HUES48 (cell line): ENCODE results near the gene CHGA.

Experiments
- H3K27ac ChIP-seq: one replicate; pipeline ENCODE4 v1.7.0; 2013; ENCODE audit warnings: low read depth, low read length, inconsistent platforms
- H3K27me3 ChIP-seq: 2 replicates; pipeline ENCODE4 v1.6.1; 2013; ENCODE audit warnings: mild to moderate bottlenecking, low read length; ENCODE audit not compliant: control insufficient read depth, insufficient read depth
- H3K36me3 ChIP-seq: 2 replicates; pipeline ENCODE4 v1.6.1; 2013; ENCODE audit warnings: low read length; ENCODE audit not compliant: control insufficient read depth, insufficient read depth
- H3K4me1 ChIP-seq: 2 replicates; pipeline ENCODE4 v1.6.1; 2013; ENCODE audit warnings: mild to moderate bottlenecking, low read length; ENCODE audit not compliant: control insufficient read depth, insufficient read depth
- H3K4me3 ChIP-seq: 2 replicates; pipeline ENCODE4 v1.5.1; 2013; ENCODE audit warnings: mild to moderate bottlenecking, low read depth, low read length
- H3K9ac ChIP-seq: 2 replicates; pipeline ENCODE4 v1.6.1; 2013; ENCODE audit warnings: mild to moderate bottlenecking, low read depth, low read length, moderate library complexity
- H3K9me3 ChIP-seq: 2 replicates; pipeline ENCODE4 v1.6.1; 2013; ENCODE audit warnings: low read length; ENCODE audit not compliant: control insufficient read depth, insufficient read depth

Gene CHGA

DNA sequence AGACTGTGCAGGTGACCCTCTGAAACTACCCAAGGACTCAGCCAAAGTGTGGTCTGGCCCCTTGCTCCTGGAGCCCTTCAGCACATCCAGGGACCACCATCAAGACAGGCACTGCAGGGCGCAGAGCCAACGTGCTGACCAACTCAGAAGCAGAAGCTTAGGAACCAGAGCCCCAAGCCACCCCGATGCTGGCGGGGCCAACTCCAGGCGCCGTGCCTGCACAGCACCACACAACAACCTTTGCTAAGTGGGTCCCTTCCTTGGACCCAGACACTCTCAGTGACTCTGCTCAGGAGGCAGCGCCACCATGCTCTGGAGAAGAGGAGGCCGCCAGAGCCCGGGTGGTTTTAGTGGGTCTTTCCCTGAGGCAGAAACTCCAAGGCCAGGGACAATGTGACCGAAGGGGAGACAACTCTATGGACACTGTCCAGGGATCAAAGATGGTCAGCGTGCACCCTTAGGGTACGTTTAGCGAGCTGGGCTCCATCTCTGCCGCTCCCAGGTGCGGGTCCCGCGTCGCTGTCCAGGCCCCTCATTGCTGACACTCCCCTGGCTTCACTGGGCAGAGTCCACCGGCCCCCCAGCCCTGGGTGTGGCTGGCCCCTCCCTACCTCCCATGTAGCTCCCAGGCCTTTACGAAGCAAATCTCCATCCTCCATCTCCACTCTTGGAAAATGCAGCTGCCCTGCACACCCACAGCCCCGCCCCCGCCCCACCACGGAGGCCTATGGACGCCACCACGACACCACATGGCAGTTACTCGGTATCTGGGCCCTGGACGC is 16.1 kb downstream of the CHGA start:
- no peak overlapping the region for H3K4me3 ChIP-seq
- no peaks in the 10 kb centered on the region for H3K9me3 ChIP-seq
- no peaks in the 10 kb centered on the region for H3K27me3 ChIP-seq
- no peak overlapping the region for H3K27ac ChIP-seq
- H3K36me3 ChIP-seq, result peaks cover 11% of the 10 kb centered on the region; the same call in 1 of the 2 replicates
- no peaks in the 10 kb centered on the region for H3K4me1 ChIP-seq
- no peak overlapping the region for H3K9ac ChIP-seq

DNA sequence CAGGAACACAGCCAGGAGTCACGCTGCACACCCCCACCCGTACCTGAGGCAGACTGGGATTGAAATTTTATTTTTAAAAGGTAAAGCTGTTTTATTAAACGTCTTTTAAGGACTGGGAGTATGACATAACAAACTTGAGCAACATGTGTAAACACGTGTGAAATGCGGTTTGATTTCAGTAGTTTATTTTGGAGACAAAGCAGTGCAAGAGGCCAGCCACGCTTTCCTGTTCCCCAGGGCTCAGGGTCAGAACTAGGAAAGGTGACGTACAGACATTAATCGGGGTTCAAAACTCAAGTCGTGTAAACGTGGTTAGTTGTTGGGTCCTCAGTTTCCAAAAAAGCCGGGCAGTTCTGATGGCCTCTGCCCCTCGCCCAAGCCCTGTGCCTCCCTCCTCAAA is 16.7 kb downstream of the CHGA start:
- H3K9me3 ChIP-seq, result no peaks in the 10 kb centered on the region
- peaks cover 11% of the 10 kb centered on the region; the same call in 1 of the 2 replicates for H3K36me3 ChIP-seq
- no peak overlapping the region for H3K27ac ChIP-seq
- H3K4me3 ChIP-seq, result no peak overlapping the region
- H3K4me1 ChIP-seq, result no peaks in the 10 kb centered on the region
- no peaks in the 10 kb centered on the region for H3K27me3 ChIP-seq
- no peak overlapping the region for H3K9ac ChIP-seq

DNA sequence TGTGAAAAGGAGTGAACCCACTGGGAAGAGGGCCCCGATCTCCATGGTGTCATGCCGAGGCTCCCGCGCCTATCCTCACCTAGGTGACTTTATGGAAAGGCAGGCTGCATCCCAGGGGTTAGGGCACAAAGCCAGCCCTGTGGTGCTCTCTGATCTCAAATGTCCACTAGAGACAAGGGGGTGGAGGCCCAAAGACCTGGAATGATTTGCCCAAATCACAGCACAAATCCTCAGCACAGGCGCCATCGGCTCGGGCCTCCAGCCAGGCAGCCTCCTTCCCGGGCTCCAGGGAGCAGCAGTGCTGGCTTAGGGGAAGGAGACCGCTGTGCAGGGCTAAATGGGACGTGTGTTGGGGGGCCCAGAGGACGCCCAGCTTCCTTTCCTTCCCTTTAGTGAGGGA is 17.6 kb downstream of the CHGA start:
- peaks cover 19% of the 10 kb centered on the region; the same call in 1 of the 2 replicates for H3K36me3 ChIP-seq
- H3K4me1 ChIP-seq, result no peaks in the 10 kb centered on the region
- H3K9ac ChIP-seq, result no peak overlapping the region
- H3K27me3 ChIP-seq, result no peaks in the 10 kb centered on the region
- H3K9me3 ChIP-seq, result no peaks in the 10 kb centered on the region
- H3K27ac ChIP-seq, result no peak overlapping the region
- no peak overlapping the region for H3K4me3 ChIP-seq

DNA sequence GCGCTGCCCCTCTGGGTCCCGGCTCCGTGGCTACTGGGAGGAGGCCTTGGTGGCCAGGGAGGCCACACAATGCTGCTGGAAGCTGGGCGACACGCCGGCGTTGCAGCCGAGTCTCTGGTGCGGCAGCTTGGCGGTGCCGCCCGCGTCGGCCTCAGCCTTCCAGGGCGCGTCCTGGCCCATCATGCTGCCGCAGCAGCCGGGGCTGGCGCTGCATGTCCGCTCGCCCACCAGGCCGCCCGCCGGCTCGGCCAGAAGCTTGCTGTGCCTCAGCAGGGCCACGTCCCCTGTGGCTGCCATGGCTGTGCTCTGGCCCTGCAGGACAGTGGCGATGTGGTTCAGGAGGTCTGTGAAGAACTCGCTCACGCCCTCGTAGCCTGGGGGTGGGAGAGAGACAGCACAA is 18.6 kb downstream of the CHGA start:
- H3K9ac ChIP-seq, result no peak overlapping the region
- peaks cover 29% of the 10 kb centered on the region; the same call in 1 of the 2 replicates for H3K36me3 ChIP-seq
- no peaks in the 10 kb centered on the region for H3K27me3 ChIP-seq
- no peaks in the 10 kb centered on the region for H3K4me1 ChIP-seq
- no peak overlapping the region for H3K27ac ChIP-seq
- H3K9me3 ChIP-seq, result no peaks in the 10 kb centered on the region
- H3K4me3 ChIP-seq, result no peak overlapping the region

DNA sequence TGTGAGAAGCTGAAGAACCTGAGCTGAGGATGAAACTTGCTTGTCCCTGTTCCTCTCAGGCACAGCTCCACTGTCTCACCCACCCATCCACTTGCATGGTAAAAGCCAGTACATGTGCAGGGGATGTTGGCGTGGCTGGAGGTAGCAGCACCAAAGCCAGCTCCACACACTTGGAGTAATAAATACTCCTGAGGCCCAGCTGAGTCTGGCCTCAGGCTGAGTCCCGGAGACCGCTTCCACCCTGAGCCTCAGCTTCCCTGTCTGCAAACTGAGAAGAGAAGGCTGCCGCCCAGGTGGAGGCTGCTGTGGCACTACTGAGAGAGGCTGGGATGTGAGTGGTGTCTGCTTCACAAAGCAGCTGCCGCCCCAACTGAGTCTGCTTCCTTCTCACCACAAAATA is 19.2 kb downstream of the CHGA start:
- Histone ChIP-seq H3K9me3 (no peaks in the 10 kb centered on the region), H3K36me3 (peaks cover 30% of the 10 kb centered on the region; the same call in 1 of the 2 replicates), H3K9ac (no peak overlapping the region), H3K4me3 (no peak overlapping the region), H3K4me1 (no peaks in the 10 kb centered on the region), H3K27ac (no peak overlapping the region), H3K27me3 (no peaks in the 10 kb centered on the region)

DNA sequence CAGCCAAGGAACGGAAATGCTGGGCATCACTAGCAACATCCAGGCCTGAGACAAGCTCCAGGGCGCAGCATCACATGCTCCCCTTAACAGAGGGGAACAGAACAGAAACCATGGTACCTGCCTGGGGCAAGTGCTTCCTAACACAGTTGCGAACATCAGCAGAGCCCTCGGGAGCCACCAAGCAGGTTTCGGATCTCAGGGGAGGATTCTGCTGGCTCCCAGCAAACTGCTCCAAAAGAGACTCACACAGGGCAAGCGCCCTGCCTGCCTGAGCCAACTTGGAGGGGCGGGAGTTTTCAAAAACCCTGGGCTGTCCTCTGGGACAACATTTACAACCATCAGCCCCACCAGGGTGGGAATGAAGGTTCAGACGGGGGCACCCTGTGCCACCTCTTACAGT is 19.6 kb downstream of the CHGA start:
- no peak overlapping the region for H3K27ac ChIP-seq
- H3K9me3 ChIP-seq, result no peaks in the 10 kb centered on the region
- no peaks in the 10 kb centered on the region for H3K4me1 ChIP-seq
- peaks cover 30% of the 10 kb centered on the region; the same call in 1 of the 2 replicates for H3K36me3 ChIP-seq
- H3K27me3 ChIP-seq, result no peaks in the 10 kb centered on the region
- no peak overlapping the region for H3K9ac ChIP-seq
- H3K4me3 ChIP-seq, result no peak overlapping the region

DNA sequence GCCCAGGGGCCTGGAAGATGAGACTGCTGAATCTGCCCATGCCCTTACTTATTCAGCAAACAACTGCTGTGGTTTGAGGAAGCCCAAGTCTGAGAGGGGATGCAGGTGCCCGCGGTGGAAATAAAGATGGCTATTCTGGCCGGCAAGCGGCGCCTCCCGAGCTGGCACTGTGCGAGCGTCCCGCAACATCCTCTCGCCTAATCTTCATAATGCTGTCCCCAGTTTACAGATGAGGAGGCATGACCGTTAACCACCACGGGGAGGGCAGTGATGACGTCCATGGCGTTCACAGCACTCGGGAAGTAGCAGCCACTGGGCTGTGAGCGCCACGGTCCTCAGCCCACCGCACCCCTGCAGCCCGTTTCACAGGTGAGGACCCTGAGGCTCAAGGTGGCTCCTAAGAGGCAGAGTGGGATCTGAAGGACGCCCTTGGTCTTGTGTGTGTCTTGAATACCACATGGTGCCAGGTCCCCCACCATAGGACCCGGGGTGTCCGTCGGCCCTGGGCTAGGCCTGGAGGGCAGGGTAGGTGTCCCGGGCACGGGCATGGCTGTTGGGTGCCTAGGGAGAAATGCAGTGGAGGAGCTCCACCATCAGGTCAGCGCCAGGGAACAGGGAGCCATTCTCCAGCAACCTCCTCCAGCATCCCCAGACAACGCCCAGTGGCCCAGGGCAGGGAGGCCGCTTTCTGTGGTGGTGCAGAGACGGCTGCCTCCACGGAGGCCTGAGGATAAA is 20.2 kb downstream of the CHGA start:
- Histone ChIP-seq H3K4me3 (no peak overlapping the region), H3K36me3 (peaks cover 35% of the 10 kb centered on the region), H3K9me3 (no peaks in the 10 kb centered on the region), H3K4me1 (no peaks in the 10 kb centered on the region), H3K27ac (no peak overlapping the region), H3K9ac (no peak overlapping the region), H3K27me3 (no peaks in the 10 kb centered on the region)

DNA sequence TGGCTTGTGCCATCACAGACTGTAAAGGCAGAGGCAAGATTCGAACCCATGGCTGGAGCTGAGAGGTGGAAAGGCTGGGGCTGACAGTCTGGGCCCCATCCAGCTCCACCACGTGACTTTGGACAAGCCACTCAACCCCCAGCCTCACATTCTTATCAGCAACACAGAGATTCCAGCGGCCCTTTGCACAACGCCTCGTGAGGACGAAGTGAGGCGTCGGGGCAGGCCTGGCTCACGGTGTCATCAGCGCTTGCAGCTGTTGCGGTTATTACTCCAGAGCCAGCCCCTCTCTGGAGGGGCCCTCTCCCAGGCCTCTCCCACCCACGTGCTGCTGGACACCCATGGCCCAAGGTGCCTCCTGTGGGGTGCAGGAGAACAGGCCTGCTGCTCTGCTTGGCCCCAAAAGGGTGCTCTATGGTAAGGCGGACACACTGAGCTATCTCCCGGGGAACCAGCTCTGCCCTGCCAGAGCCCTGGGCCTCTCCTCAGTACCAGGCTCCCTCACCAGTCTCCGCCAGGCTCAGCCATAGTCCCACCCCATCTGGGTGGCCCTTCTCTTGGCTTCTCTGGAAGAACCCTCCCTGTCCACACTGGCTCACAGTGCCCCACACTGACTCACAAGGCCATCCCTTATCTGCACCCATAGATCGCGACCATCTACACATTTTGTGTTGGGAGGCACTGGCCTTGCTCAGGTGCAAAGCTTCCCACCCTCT is 21.1 kb downstream of the CHGA start:
- H3K9ac ChIP-seq, result no peak overlapping the region
- no peaks in the 10 kb centered on the region for H3K4me1 ChIP-seq
- peaks cover 35% of the 10 kb centered on the region for H3K36me3 ChIP-seq
- H3K9me3 ChIP-seq, result no peaks in the 10 kb centered on the region
- H3K27ac ChIP-seq, result no peak overlapping the region
- no peak overlapping the region for H3K4me3 ChIP-seq
- H3K27me3 ChIP-seq, result no peaks in the 10 kb centered on the region

DNA sequence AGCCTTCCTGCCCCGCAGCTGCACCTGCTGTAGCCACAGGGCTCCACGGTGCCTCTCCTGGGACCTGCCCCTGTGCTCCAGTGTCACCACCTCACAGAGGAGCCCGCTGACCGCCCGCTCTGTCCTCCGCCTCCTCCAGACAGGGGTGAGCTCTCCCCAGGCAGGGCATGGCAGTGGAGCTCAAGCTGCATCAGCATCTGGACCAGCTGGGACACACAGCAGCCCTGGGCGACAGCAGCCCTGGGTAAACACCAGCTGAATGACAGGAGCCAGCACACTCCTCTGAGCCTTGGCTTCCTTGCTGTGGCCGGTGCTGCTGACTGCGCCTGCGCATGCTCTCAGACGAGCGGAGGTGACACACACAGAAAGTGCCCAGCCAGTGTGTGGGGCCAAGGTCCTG is 22.0 kb downstream of the CHGA start:
- no peak overlapping the region for H3K27ac ChIP-seq
- H3K4me3 ChIP-seq, result no peak overlapping the region
- H3K9ac ChIP-seq, result no peak overlapping the region
- H3K27me3 ChIP-seq, result no peaks in the 10 kb centered on the region
- no peaks in the 10 kb centered on the region for H3K4me1 ChIP-seq
- H3K9me3 ChIP-seq, result no peaks in the 10 kb centered on the region
- H3K36me3 ChIP-seq, result peaks cover 42% of the 10 kb centered on the region

DNA sequence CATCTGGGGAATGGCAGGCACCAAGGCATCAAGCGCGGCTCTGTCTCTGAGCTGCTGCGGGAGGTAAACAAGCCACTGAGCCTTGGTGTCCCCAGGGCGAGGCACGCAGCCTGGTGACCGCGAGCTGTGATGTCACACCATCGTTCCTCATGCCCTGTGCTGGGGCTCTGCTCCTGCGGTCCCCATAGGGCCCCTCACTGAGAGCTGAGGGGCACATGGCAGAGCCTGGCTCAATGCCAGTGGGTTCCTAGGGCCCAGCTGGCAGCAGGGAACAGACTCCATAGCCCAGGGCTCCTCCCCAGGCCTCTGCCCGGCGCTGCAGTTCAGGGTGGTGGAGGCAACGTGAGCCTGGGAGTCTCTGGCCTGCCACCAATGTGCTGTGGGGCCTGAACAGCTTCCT is 22.6 kb downstream of the CHGA start:
- H3K9ac ChIP-seq, result no peak overlapping the region
- H3K4me1 ChIP-seq, result no peaks in the 10 kb centered on the region

More for the DNA sequence above, 22.6 kb downstream of the CHGA start:
- no peaks in the 10 kb centered on the region for H3K9me3 ChIP-seq
- H3K27me3 ChIP-seq, result no peaks in the 10 kb centered on the region
- H3K4me3 ChIP-seq, result no peak overlapping the region
- no peak overlapping the region for H3K27ac ChIP-seq
- peaks cover 44% of the 10 kb centered on the region for H3K36me3 ChIP-seq
